BLaER1 treated with 17β-estradiol and CSF1 and Interleukin-3, amounts not matched to agents 10 nM and 100 nM (cell line): Measurements from ENCODE around the gene DLGAP1.

ENCODE experiments used
- H3K27ac ChIP-seq, 11 experiments: shearing (Covaris generic); formaldehyde crosslinking; 2 replicates each; pipeline ENCODE4 v1.8.1; 2022
- H3K27me3 ChIP-seq, 11 experiments: shearing (Covaris generic); formaldehyde crosslinking; 2 replicates each; pipeline ENCODE4 v1.8.1; 2022
- H3K36me3 ChIP-seq, 11 experiments: shearing (Covaris generic); formaldehyde crosslinking; 2 replicates each; pipeline ENCODE4 v1.8.1; 2022
- H3K4me1 ChIP-seq, 10 experiments: shearing (Covaris generic); formaldehyde crosslinking; 2 replicates each; pipeline ENCODE4 v1.8.1; 2022
- H3K4me2 ChIP-seq, 11 experiments: shearing (Covaris generic); formaldehyde crosslinking; 2 replicates each; pipeline ENCODE4 v1.8.1; 2022
- H3K4me3 ChIP-seq, 10 experiments: shearing (Covaris generic); formaldehyde crosslinking; 2 replicates each; pipeline ENCODE4 v1.8.1; 2022
- H3K9ac ChIP-seq, 11 experiments: shearing (Covaris generic); formaldehyde crosslinking; 2 replicates each; pipeline ENCODE4 v1.8.1; 2022
- H3K9me3 ChIP-seq, 11 experiments: shearing (Covaris generic); formaldehyde crosslinking; replicated peaks in 1 of 11; 2 replicates each; pipeline ENCODE4 v1.8.1; 2022
- H4K20me1 ChIP-seq, 11 experiments: shearing (Covaris generic); formaldehyde crosslinking; 2 replicates each; pipeline ENCODE4 v1.8.1; 2022
- Cebpa-rat ChIP-seq, 11 experiments: shearing (Covaris generic); IDR thresholded peaks; 2 replicates each; pipeline ENCODE4 v1.8.1; 2022

DLGAP1 gene

GRCh38 chr18:3910512-3910911 lies 544.6 kb downstream of the DLGAP1 start:
- H3K9me3 ChIP-seq = no peaks in the 10 kb centered on the region
- H4K20me1 ChIP-seq = no peaks in the 10 kb centered on the region
- TF ChIP-seq Cebpa-rat (IDR thresholded peaks at IDR 0.05) = no peak
- no peak overlapping the region for H3K4me3 ChIP-seq
- H3K9ac ChIP-seq = no peak overlapping the region
- H3K4me1 ChIP-seq = peaks cover 0 to 7% (median 1%) of the 10 kb centered on the region in 10 experiments; a peak in 6 of 20 replicates
- H3K27me3 ChIP-seq = no peaks in the 10 kb centered on the region
- no peak overlapping the region for H3K4me2 ChIP-seq
- H3K27ac ChIP-seq = no peak overlapping the region
- H3K36me3 ChIP-seq = no peaks in the 10 kb centered on the region

GRCh38 chr18:3907955-3908354 lies 547.2 kb downstream of the DLGAP1 start:
- H3K4me1 ChIP-seq = peaks cover 0 to 5% (median 0%) of the 10 kb centered on the region in 10 experiments; a peak in 2 of 20 replicates
- no peak overlapping the region for H3K9ac ChIP-seq
- no peaks in the 10 kb centered on the region for H3K36me3 ChIP-seq
- TF ChIP-seq Cebpa-rat (IDR thresholded peaks at IDR 0.05) = no peak
- H3K4me2 ChIP-seq = no peak overlapping the region
- H4K20me1 ChIP-seq = no peaks in the 10 kb centered on the region
- no peaks in the 10 kb centered on the region for H3K27me3 ChIP-seq
- no peak overlapping the region for H3K4me3 ChIP-seq
- no peak overlapping the region for H3K27ac ChIP-seq
- no peaks in the 10 kb centered on the region for H3K9me3 ChIP-seq

GRCh38 chr18:3906116-3906750 lies 548.9 kb downstream of the DLGAP1 start:
- Histone ChIP-seq H3K4me3 (no peak overlapping the region), H3K4me2 (no peak overlapping the region), H4K20me1 (no peaks in the 10 kb centered on the region), H3K27ac (no peak overlapping the region), H3K9me3 (no peaks in the 10 kb centered on the region), H3K9ac (no peak overlapping the region), H3K4me1 (no peaks in the 10 kb centered on the region), H3K27me3 (no peaks in the 10 kb centered on the region), H3K36me3 (no peaks in the 10 kb centered on the region)
- 0 out of 22 replicates have a peak, but pooled peaks of 1 of the 11 experiments have one; percentile 8 for TF ChIP-seq Cebpa-rat (IDR thresholded peaks at IDR 0.05)

- Histone ChIP-seq H3K9ac (no peak overlapping the region), H3K4me1 (no peaks in the 10 kb centered on the region), H3K4me2 (no peak overlapping the region), H3K27ac (no peak overlapping the region), H3K4me3 (no peak overlapping the region), H3K27me3 (no peaks in the 10 kb centered on the region), H3K9me3 (no peaks in the 10 kb centered on the region), H3K36me3 (no peaks in the 10 kb centered on the region), H4K20me1 (no peaks in the 10 kb centered on the region)
- TF ChIP-seq Cebpa-rat (IDR thresholded peaks at IDR 0.05) = no peak
Measured at GRCh38 chr18:3903337-3903736, 551.8 kb downstream of the DLGAP1 start.

- no peak overlapping the region for H3K4me2 ChIP-seq
- H3K4me3 ChIP-seq = no peak overlapping the region
- H4K20me1 ChIP-seq = no peaks in the 10 kb centered on the region
- no peak overlapping the region for H3K27ac ChIP-seq
- H3K36me3 ChIP-seq = no peaks in the 10 kb centered on the region
- H3K4me1 ChIP-seq = no peaks in the 10 kb centered on the region
- H3K9ac ChIP-seq = no peak overlapping the region
- no peak for TF ChIP-seq Cebpa-rat (IDR thresholded peaks at IDR 0.05)
- no peaks in the 10 kb centered on the region for H3K9me3 ChIP-seq
- H3K27me3 ChIP-seq = no peaks in the 10 kb centered on the region
Measured at GRCh38 chr18:3902676-3903075, 552.4 kb downstream of the DLGAP1 start.

GRCh38 chr18:3901811-3902210 lies 553.3 kb downstream of the DLGAP1 start:
- Histone ChIP-seq H3K4me3 (no peak overlapping the region), H3K36me3 (no peaks in the 10 kb centered on the region), H3K9me3 (no peaks in the 10 kb centered on the region), H3K4me2 (no peak overlapping the region), H3K9ac (no peak overlapping the region), H3K27me3 (no peaks in the 10 kb centered on the region), H4K20me1 (no peaks in the 10 kb centered on the region), H3K4me1 (no peaks in the 10 kb centered on the region), H3K27ac (no peak overlapping the region)
- TF ChIP-seq Cebpa-rat (IDR thresholded peaks at IDR 0.05) = no peak

GRCh38 chr18:3901042-3901441 lies 554.1 kb downstream of the DLGAP1 start:
- Histone ChIP-seq H3K9me3 (no peaks in the 10 kb centered on the region), H3K36me3 (no peaks in the 10 kb centered on the region), H3K4me1 (no peaks in the 10 kb centered on the region), H3K4me3 (no peak overlapping the region), H4K20me1 (no peaks in the 10 kb centered on the region), H3K27me3 (no peaks in the 10 kb centered on the region), H3K4me2 (no peak overlapping the region), H3K27ac (no peak overlapping the region), H3K9ac (no peak overlapping the region)
- TF ChIP-seq Cebpa-rat (IDR thresholded peaks at IDR 0.05) = no peak

- no peaks in the 10 kb centered on the region for H3K36me3 ChIP-seq
- H3K4me2 ChIP-seq = no peak overlapping the region
- no peaks in the 10 kb centered on the region for H3K9me3 ChIP-seq
- no peaks in the 10 kb centered on the region for H4K20me1 ChIP-seq
- H3K9ac ChIP-seq = no peak overlapping the region
- H3K4me1 ChIP-seq = no peaks in the 10 kb centered on the region
- H3K4me3 ChIP-seq = no peak overlapping the region
- no peak overlapping the region for H3K27ac ChIP-seq
- no peaks in the 10 kb centered on the region for H3K27me3 ChIP-seq
- TF ChIP-seq Cebpa-rat (IDR thresholded peaks at IDR 0.05) = no peak
Measured at GRCh38 chr18:3900327-3900726, 554.8 kb downstream of the DLGAP1 start.

- Histone ChIP-seq H3K36me3 (no peaks in the 10 kb centered on the region), H3K4me2 (no peak overlapping the region), H3K9ac (no peak overlapping the region), H3K27me3 (no peaks in the 10 kb centered on the region), H3K4me1 (no peaks in the 10 kb centered on the region), H3K9me3 (no peaks in the 10 kb centered on the region), H4K20me1 (no peaks in the 10 kb centered on the region), H3K27ac (no peak overlapping the region), H3K4me3 (no peak overlapping the region)
- no peak for TF ChIP-seq Cebpa-rat (IDR thresholded peaks at IDR 0.05)
Measured at GRCh38 chr18:3898861-3899613, 556.1 kb downstream of the DLGAP1 start.

- no peaks in the 10 kb centered on the region for H3K4me1 ChIP-seq
- H3K9me3 ChIP-seq = no peaks in the 10 kb centered on the region
- H3K27ac ChIP-seq = no peak overlapping the region
- no peak overlapping the region for H3K4me2 ChIP-seq
- H3K4me3 ChIP-seq = no peak overlapping the region
- no peaks in the 10 kb centered on the region for H4K20me1 ChIP-seq
- H3K9ac ChIP-seq = no peak overlapping the region
- no peaks in the 10 kb centered on the region for H3K36me3 ChIP-seq
- no peaks in the 10 kb centered on the region for H3K27me3 ChIP-seq
- TF ChIP-seq Cebpa-rat (IDR thresholded peaks at IDR 0.05) = no peak
Measured at GRCh38 chr18:3892152-3892551, 563.0 kb downstream of the DLGAP1 start.
